HFF-Myc (cell line): ENCODE data around the gene FILIP1.
A peak's percentile ranks its signal among the peaks of the same experiment; 100 is the strongest.

Source experiments
- DNase-seq: peaks from one replicate; pipeline ENCODE4 v3.0.0-alpha.2; 2011; ENCODE audit warnings: low read depth; ENCODE audit errors: extremely low read depth
- H3K4me3 ChIP-seq: replicated peaks from 2 replicates; pipeline ENCODE4 v1.5.1; 2011; ENCODE audit warnings: low read depth, mild to moderate bottlenecking, control low read depth, low read length
- TF ChIP-seq, protein P1 (sequence below): IDR thresholded peaks from 2 replicates; pipeline ENCODE4 v1.5.1; 2012; ENCODE audit warnings: mild to moderate bottlenecking, low read depth, low read length, control low read depth; ENCODE audit errors: missing control alignments

The FILIP1 gene

GRCh38 chr6:75403563-75404080, 90.0 kb downstream of the FILIP1 start:
- no peak overlapping the region for H3K4me3 ChIP-seq
- TF ChIP-seq, protein P1, sequence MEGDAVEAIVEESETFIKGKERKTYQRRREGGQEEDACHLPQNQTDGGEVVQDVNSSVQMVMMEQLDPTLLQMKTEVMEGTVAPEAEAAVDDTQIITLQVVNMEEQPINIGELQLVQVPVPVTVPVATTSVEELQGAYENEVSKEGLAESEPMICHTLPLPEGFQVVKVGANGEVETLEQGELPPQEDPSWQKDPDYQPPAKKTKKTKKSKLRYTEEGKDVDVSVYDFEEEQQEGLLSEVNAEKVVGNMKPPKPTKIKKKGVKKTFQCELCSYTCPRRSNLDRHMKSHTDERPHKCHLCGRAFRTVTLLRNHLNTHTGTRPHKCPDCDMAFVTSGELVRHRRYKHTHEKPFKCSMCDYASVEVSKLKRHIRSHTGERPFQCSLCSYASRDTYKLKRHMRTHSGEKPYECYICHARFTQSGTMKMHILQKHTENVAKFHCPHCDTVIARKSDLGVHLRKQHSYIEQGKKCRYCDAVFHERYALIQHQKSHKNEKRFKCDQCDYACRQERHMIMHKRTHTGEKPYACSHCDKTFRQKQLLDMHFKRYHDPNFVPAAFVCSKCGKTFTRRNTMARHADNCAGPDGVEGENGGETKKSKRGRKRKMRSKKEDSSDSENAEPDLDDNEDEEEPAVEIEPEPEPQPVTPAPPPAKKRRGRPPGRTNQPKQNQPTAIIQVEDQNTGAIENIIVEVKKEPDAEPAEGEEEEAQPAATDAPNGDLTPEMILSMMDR: no peak
- DNase-seq: no peak

- no peak overlapping the region for H3K4me3 ChIP-seq
- peak; percentile 81 for DNase-seq
- TF ChIP-seq, protein P1: no peak
Measured at GRCh38 chr6:75402296-75402695, 91.3 kb downstream of the FILIP1 start.

GRCh38 chr6:75397656-75398465, 95.7 kb downstream of the FILIP1 start:
- TF ChIP-seq, protein P1: no peak
- H3K4me3 ChIP-seq: no peak overlapping the region
- no peak for DNase-seq

DNA sequence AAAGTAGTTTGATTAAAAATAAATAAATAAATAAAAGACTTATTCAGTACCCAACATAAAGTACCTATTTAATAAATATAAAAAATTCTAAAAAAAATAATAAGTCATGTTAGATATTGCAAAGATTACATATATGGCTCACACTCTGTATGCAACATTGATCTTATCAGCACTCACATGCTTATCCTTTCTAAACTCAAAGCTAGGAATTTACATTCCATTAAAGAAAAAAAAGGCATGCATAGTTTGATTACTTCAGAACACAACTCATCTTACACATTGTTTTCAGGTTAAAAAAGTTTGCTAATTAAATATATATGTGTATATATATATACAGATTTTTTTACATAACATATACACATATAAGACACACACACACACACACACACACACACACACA, 96.4 kb downstream of the FILIP1 start:
- no peak overlapping the region for H3K4me3 ChIP-seq
- DNase-seq: no peak
- TF ChIP-seq, protein P1: no peak

GRCh38 chr6:75396005-75396800, 97.4 kb downstream of the FILIP1 start:
- TF ChIP-seq, protein P1: no peak
- no peak overlapping the region for H3K4me3 ChIP-seq
- DNase-seq: no peak

- no peak for DNase-seq
- TF ChIP-seq, protein P1: no peak
- no peak overlapping the region for H3K4me3 ChIP-seq
Measured at GRCh38 chr6:75393806-75394205, 99.8 kb downstream of the FILIP1 start.
